ENCODE measurements around the gene FBLN2.

Gene FBLN2

GRCh38 chr3:13546667-13547171 lies 2.2 kb upstream of the FBLN2 start:
- no peak overlapping the region for H3K9ac ChIP-seq (ENCODE audit: low read length)
- H3K4me3 ChIP-seq (ENCODE audit: low read length) = no peak overlapping the region
- H3K36me3 ChIP-seq (ENCODE audit: control insufficient read depth, insufficient read depth, low read length) = no peaks in the 10 kb centered on the region
- H3K27me3 ChIP-seq (ENCODE audit: control insufficient read depth, insufficient read depth, low read length) = peaks cover 29% of the 10 kb centered on the region
- H3K9me3 ChIP-seq (ENCODE audit: control insufficient read depth, low read length) = no peaks in the 10 kb centered on the region
- no peaks in the 10 kb centered on the region for H3K4me1 ChIP-seq (ENCODE audit: control insufficient read depth, insufficient read depth, low read length)

GRCh38 chr3:13547591-13548371 lies 1.1 kb upstream of the FBLN2 start:
- Histone ChIP-seq H3K4me3 (ENCODE audit: low read length) (no peak overlapping the region), H3K9ac (ENCODE audit: low read length) (no peak overlapping the region), H3K9me3 (ENCODE audit: control insufficient read depth, low read length) (no peaks in the 10 kb centered on the region), H3K27me3 (ENCODE audit: control insufficient read depth, insufficient read depth, low read length) (peaks cover 34% of the 10 kb centered on the region), H3K36me3 (ENCODE audit: control insufficient read depth, insufficient read depth, low read length) (no peaks in the 10 kb centered on the region), H3K4me1 (ENCODE audit: control insufficient read depth, insufficient read depth, low read length) (no peaks in the 10 kb centered on the region)

GRCh38 chr3:13549623-13550422 lies 898 bp downstream of the FBLN2 start:
- H3K9ac ChIP-seq (ENCODE audit: low read length) = no peak overlapping the region
- no peaks in the 10 kb centered on the region for H3K4me1 ChIP-seq (ENCODE audit: control insufficient read depth, insufficient read depth, low read length)
- H3K9me3 ChIP-seq (ENCODE audit: control insufficient read depth, low read length) = no peaks in the 10 kb centered on the region
- no peak overlapping the region for H3K4me3 ChIP-seq (ENCODE audit: low read length)
- H3K36me3 ChIP-seq (ENCODE audit: control insufficient read depth, insufficient read depth, low read length) = no peaks in the 10 kb centered on the region
- H3K27me3 ChIP-seq (ENCODE audit: control insufficient read depth, insufficient read depth, low read length) = peaks cover 38% of the 10 kb centered on the region

- H3K4me3 ChIP-seq (ENCODE audit: low read length) = no peak overlapping the region
- no peak overlapping the region for H3K9ac ChIP-seq (ENCODE audit: low read length)
- no peaks in the 10 kb centered on the region for H3K9me3 ChIP-seq (ENCODE audit: control insufficient read depth, low read length)
- no peaks in the 10 kb centered on the region for H3K4me1 ChIP-seq (ENCODE audit: control insufficient read depth, insufficient read depth, low read length)
- no peaks in the 10 kb centered on the region for H3K36me3 ChIP-seq (ENCODE audit: control insufficient read depth, insufficient read depth, low read length)
- H3K27me3 ChIP-seq (ENCODE audit: control insufficient read depth, insufficient read depth, low read length) = peaks cover 38% of the 10 kb centered on the region
These were observed 1.4 kb downstream of the FBLN2 start for GRCh38 chr3:13550423-13550690.

GRCh38 chr3:13550791-13551360 lies 2.0 kb downstream of the FBLN2 start:
- Histone ChIP-seq H3K4me1 (ENCODE audit: control insufficient read depth, insufficient read depth, low read length) (no peaks in the 10 kb centered on the region), H3K9ac (ENCODE audit: low read length) (no peak overlapping the region), H3K4me3 (ENCODE audit: low read length) (no peak overlapping the region), H3K9me3 (ENCODE audit: control insufficient read depth, low read length) (no peaks in the 10 kb centered on the region), H3K27me3 (ENCODE audit: control insufficient read depth, insufficient read depth, low read length) (peaks cover 38% of the 10 kb centered on the region), H3K36me3 (ENCODE audit: control insufficient read depth, insufficient read depth, low read length) (no peaks in the 10 kb centered on the region)

- Histone ChIP-seq H3K4me1 (ENCODE audit: control insufficient read depth, insufficient read depth, low read length) (no peaks in the 10 kb centered on the region), H3K27me3 (ENCODE audit: control insufficient read depth, insufficient read depth, low read length) (peaks cover 32% of the 10 kb centered on the region), H3K4me3 (ENCODE audit: low read length) (no peak overlapping the region), H3K9me3 (ENCODE audit: control insufficient read depth, low read length) (no peaks in the 10 kb centered on the region), H3K36me3 (ENCODE audit: control insufficient read depth, insufficient read depth, low read length) (no peaks in the 10 kb centered on the region), H3K9ac (ENCODE audit: low read length) (no peak overlapping the region)
These were observed 4.1 kb downstream of the FBLN2 start for GRCh38 chr3:13552857-13553652.

- Histone ChIP-seq H3K4me3 (ENCODE audit: low read length) (no peak overlapping the region), H3K4me1 (ENCODE audit: control insufficient read depth, insufficient read depth, low read length) (no peaks in the 10 kb centered on the region), H3K27me3 (ENCODE audit: control insufficient read depth, insufficient read depth, low read length) (peaks cover 25% of the 10 kb centered on the region), H3K36me3 (ENCODE audit: control insufficient read depth, insufficient read depth, low read length) (no peaks in the 10 kb centered on the region), H3K9ac (ENCODE audit: low read length) (no peak overlapping the region), H3K9me3 (ENCODE audit: control insufficient read depth, low read length) (no peaks in the 10 kb centered on the region)
These were observed 4.8 kb downstream of the FBLN2 start for GRCh38 chr3:13553686-13554085.

- H3K4me1 ChIP-seq (ENCODE audit: control insufficient read depth, insufficient read depth, low read length) = no peaks in the 10 kb centered on the region
- no peak overlapping the region for H3K9ac ChIP-seq (ENCODE audit: low read length)
- peaks cover 14% of the 10 kb centered on the region for H3K27me3 ChIP-seq (ENCODE audit: control insufficient read depth, insufficient read depth, low read length)
- H3K36me3 ChIP-seq (ENCODE audit: control insufficient read depth, insufficient read depth, low read length) = no peaks in the 10 kb centered on the region
- H3K9me3 ChIP-seq (ENCODE audit: control insufficient read depth, low read length) = no peaks in the 10 kb centered on the region
- no peak overlapping the region for H3K4me3 ChIP-seq (ENCODE audit: low read length)
These were observed 6.8 kb downstream of the FBLN2 start for GRCh38 chr3:13555753-13556152.

- Histone ChIP-seq H3K36me3 (ENCODE audit: control insufficient read depth, insufficient read depth, low read length) (no peaks in the 10 kb centered on the region), H3K4me3 (ENCODE audit: low read length) (no peak overlapping the region), H3K9ac (ENCODE audit: low read length) (no peak overlapping the region), H3K4me1 (ENCODE audit: control insufficient read depth, insufficient read depth, low read length) (no peaks in the 10 kb centered on the region), H3K9me3 (ENCODE audit: control insufficient read depth, low read length) (no peaks in the 10 kb centered on the region), H3K27me3 (ENCODE audit: control insufficient read depth, insufficient read depth, low read length) (peaks cover 14% of the 10 kb centered on the region)
These were observed 7.3 kb downstream of the FBLN2 start for GRCh38 chr3:13556207-13556606.

- Histone ChIP-seq H3K36me3 (ENCODE audit: control insufficient read depth, insufficient read depth, low read length) (no peaks in the 10 kb centered on the region), H3K9me3 (ENCODE audit: control insufficient read depth, low read length) (no peaks in the 10 kb centered on the region), H3K4me3 (ENCODE audit: low read length) (no peak overlapping the region), H3K27me3 (ENCODE audit: control insufficient read depth, insufficient read depth, low read length) (peaks cover 14% of the 10 kb centered on the region), H3K4me1 (ENCODE audit: control insufficient read depth, insufficient read depth, low read length) (no peaks in the 10 kb centered on the region), H3K9ac (ENCODE audit: low read length) (no peak overlapping the region)
These were observed 8.0 kb downstream of the FBLN2 start for GRCh38 chr3:13556917-13557316.

- Histone ChIP-seq H3K27me3 (ENCODE audit: control insufficient read depth, insufficient read depth, low read length) (peaks cover 12% of the 10 kb centered on the region), H3K36me3 (ENCODE audit: control insufficient read depth, insufficient read depth, low read length) (no peaks in the 10 kb centered on the region), H3K4me1 (ENCODE audit: control insufficient read depth, insufficient read depth, low read length) (no peaks in the 10 kb centered on the region), H3K9ac (ENCODE audit: low read length) (no peak overlapping the region), H3K4me3 (ENCODE audit: low read length) (no peak overlapping the region), H3K9me3 (ENCODE audit: control insufficient read depth, low read length) (no peaks in the 10 kb centered on the region)
These were observed 8.5 kb downstream of the FBLN2 start for GRCh38 chr3:13557417-13557816.
